Mononuclear cell (primary cell): ENCODE results near the gene NDUFC2. TPM values are rescaled to one million over a fixed set of nuclear protein-coding genes. Genes with fewer than 3 reads are reported as not detected.
"Not testable (repeated sequence)": the region's sequence is repeated elsewhere in the genome, so short reads cannot be mapped to it uniquely, and the experiment has no call there.

Experiments
- H3K27me3 ChIP-seq: 2 replicates; pipeline ENCODE4 v1.6.0; 2011; ENCODE audit warnings: low read length, control low read depth; ENCODE audit not compliant: insufficient read depth
- H3K4me1 ChIP-seq: 2 replicates; pipeline ENCODE4 v1.5.1; 2011; ENCODE audit warnings: mild to moderate bottlenecking, low read length, control low read depth; ENCODE audit not compliant: insufficient read depth
- H3K4me3 ChIP-seq: 2 replicates; pipeline ENCODE4 v1.5.1; 2011; ENCODE audit warnings: mild to moderate bottlenecking, low read length, moderate library complexity
- H3K9me3 ChIP-seq: 2 replicates; pipeline ENCODE4 v1.5.1; 2011; ENCODE audit warnings: low read depth, mild to moderate bottlenecking, control low read depth, low read length
- total RNA-seq: library from RNA; depleted of rRNA; stranded (reverse); fragments of >200 nt; gene quantifications from one replicate; pipeline ENCODE4 v1.2.3, GENCODE V29; 2012

The NDUFC2 gene
- total RNA-seq = 18.5 TPM

- Histone ChIP-seq H3K4me3 (peak within 1 kb of the TSS; percentile 95), H3K27me3 (no peaks in the 10 kb centered on the region), H3K9me3 (no peaks in the 10 kb centered on the region), H3K4me1 (peaks cover 46% of the 10 kb centered on the region)
These were observed at the start of gene NDUFC2 for GRCh38 chr11:78079232-78080083. NDUFC2 (minus strand) TSS chr11:78079862; CDS start chr11:78079744, 118 bp downstream.

GRCh38 chr11:78127403-78127802 lies 47.7 kb upstream of the NDUFC2 start:
- no peaks in the 10 kb centered on the region for H3K27me3 ChIP-seq
- H3K4me3 ChIP-seq = no peak overlapping the region
- H3K9me3 ChIP-seq = no peaks in the 10 kb centered on the region
- no peaks in the 10 kb centered on the region for H3K4me1 ChIP-seq

GRCh38 chr11:78112582-78113275 lies 33.1 kb upstream of the NDUFC2 start:
- no peaks in the 10 kb centered on the region for H3K27me3 ChIP-seq
- H3K4me3 ChIP-seq = no peak overlapping the region
- H3K4me1 ChIP-seq = no peaks in the 10 kb centered on the region
- no peaks in the 10 kb centered on the region for H3K9me3 ChIP-seq

GRCh38 chr11:78111298-78111697 lies 31.6 kb upstream of the NDUFC2 start:
- H3K27me3 ChIP-seq = no peaks in the 10 kb centered on the region
- H3K4me3 ChIP-seq = no peak overlapping the region
- no peaks in the 10 kb centered on the region for H3K4me1 ChIP-seq
- H3K9me3 ChIP-seq = no peaks in the 10 kb centered on the region

- Histone ChIP-seq H3K4me1 (no peaks in the 10 kb centered on the region), H3K27me3 (no peaks in the 10 kb centered on the region), H3K9me3 (no peaks in the 10 kb centered on the region), H3K4me3 (no peak overlapping the region)
These were observed 31.2 kb upstream of the NDUFC2 start for GRCh38 chr11:78110830-78111229.

GRCh38 chr11:78110351-78110750 lies 30.7 kb upstream of the NDUFC2 start:
- Histone ChIP-seq H3K9me3 (no peaks in the 10 kb centered on the region), H3K27me3 (no peaks in the 10 kb centered on the region), H3K4me3 (no peak overlapping the region), H3K4me1 (no peaks in the 10 kb centered on the region)

- Histone ChIP-seq H3K4me3 (no peak overlapping the region), H3K4me1 (no peaks in the 10 kb centered on the region), H3K27me3 (no peaks in the 10 kb centered on the region), H3K9me3 (no peaks in the 10 kb centered on the region)
These were observed 29.7 kb upstream of the NDUFC2 start for GRCh38 chr11:78109081-78110015.

GRCh38 chr11:78100676-78101472 lies 21.2 kb upstream of the NDUFC2 start:
- H3K9me3 ChIP-seq = no peaks in the 10 kb centered on the region
- H3K4me1 ChIP-seq = no peaks in the 10 kb centered on the region
- H3K27me3 ChIP-seq = no peaks in the 10 kb centered on the region
- H3K4me3 ChIP-seq = no peak overlapping the region

- Histone ChIP-seq H3K4me3 (no peak overlapping the region), H3K9me3 (no peaks in the 10 kb centered on the region), H3K27me3 (no peaks in the 10 kb centered on the region), H3K4me1 (no peaks in the 10 kb centered on the region)
These were observed 20.6 kb upstream of the NDUFC2 start for GRCh38 chr11:78100261-78100660.

- Histone ChIP-seq H3K9me3 (no peaks in the 10 kb centered on the region), H3K4me1 (no peaks in the 10 kb centered on the region), H3K4me3 (no peak overlapping the region), H3K27me3 (no peaks in the 10 kb centered on the region)
These were observed 20.0 kb upstream of the NDUFC2 start for GRCh38 chr11:78099666-78100065.

GRCh38 chr11:78097666-78098385 lies 18.2 kb upstream of the NDUFC2 start:
- Histone ChIP-seq H3K4me3 (no peak overlapping the region), H3K27me3 (no peaks in the 10 kb centered on the region), H3K9me3 (no peaks in the 10 kb centered on the region), H3K4me1 (no peaks in the 10 kb centered on the region)

GRCh38 chr11:78094250-78094649 lies 14.6 kb upstream of the NDUFC2 start:
- H3K4me1 ChIP-seq = no peaks in the 10 kb centered on the region
- no peak overlapping the region for H3K4me3 ChIP-seq
- no peaks in the 10 kb centered on the region for H3K9me3 ChIP-seq
- H3K27me3 ChIP-seq = no peaks in the 10 kb centered on the region

GRCh38 chr11:78086521-78087074 lies 6.9 kb upstream of the NDUFC2 start:
- not testable (repeated sequence) for H3K9me3 ChIP-seq, H3K27me3 ChIP-seq, H3K4me3 ChIP-seq, H3K4me1 ChIP-seq
